AG04449 (cell line): ENCODE data around the gene MTMR12.

Experiments used
- CTCF ChIA-PET: fragments of 350-600 bp; formaldehyde crosslinking; extraction: SDS; loops from one replicate; lab custom pipeline; 2021; ENCODE audit warnings: antibody characterized with exemption; lab: Yijun Ruan, JAX
- POLR2A ChIA-PET: fragments of 400-600, 350-600 bp; formaldehyde crosslinking; extraction: SDS; loops from one replicate; lab custom pipeline; 2020; ENCODE audit warnings: antibody characterized with exemption, inconsistent platforms; lab: Yijun Ruan, JAX
- DNase-seq: peaks from one replicate; pipeline ENCODE4 v3.0.0-alpha.2; 2010; ENCODE audit warnings: low read depth, low spot score
- H3K4me3 ChIP-seq: 2 replicates; pipeline ENCODE4 v1.5.1; 2011; ENCODE audit warnings: low read depth, mild to moderate bottlenecking, control low read depth, low read length
- TF ChIP-seq, protein P1 (sequence below): IDR thresholded peaks from one replicate; pipeline ENCODE4 v1.5.1; 2011; ENCODE audit warnings: mild to moderate bottlenecking, moderate library complexity, low read length, control low read depth, inconsistent platforms; ENCODE audit not compliant: insufficient read depth; ENCODE audit errors: missing control alignments

Gene MTMR12

DNA sequence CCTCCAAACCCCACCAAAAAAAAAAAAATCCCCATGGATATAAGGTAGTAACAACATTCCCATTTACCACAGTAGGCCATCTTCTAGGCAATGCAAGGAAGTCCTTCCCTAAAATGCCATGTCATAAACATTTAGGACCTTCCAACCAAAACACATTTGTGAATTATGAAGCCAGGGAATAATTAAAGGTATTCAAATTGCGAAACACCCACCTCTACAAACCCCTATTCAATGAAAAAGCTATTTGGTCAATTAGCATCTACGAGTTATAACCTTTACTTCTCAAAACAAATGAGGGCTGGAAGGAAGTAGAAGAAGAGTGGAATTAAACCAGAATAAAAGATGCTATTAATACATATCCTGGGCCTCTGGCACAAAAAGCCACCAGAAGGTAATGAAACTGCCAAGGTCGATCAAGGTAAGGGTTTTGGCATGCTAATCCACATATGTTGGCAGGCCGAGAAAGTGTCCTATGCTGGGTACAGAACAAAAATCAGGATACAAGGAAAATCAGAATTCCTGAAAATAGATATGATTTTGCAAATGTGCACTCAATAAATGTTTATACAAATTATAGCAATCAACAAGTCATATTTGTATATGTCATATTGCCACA lies 47.7 kb downstream of the MTMR12 start:
- CTCF ChIA-PET = no interaction called here
- H3K4me3 ChIP-seq = no peak overlapping the region
- no peak for DNase-seq
- POLR2A ChIA-PET = no interaction called here
- TF ChIP-seq, protein P1, sequence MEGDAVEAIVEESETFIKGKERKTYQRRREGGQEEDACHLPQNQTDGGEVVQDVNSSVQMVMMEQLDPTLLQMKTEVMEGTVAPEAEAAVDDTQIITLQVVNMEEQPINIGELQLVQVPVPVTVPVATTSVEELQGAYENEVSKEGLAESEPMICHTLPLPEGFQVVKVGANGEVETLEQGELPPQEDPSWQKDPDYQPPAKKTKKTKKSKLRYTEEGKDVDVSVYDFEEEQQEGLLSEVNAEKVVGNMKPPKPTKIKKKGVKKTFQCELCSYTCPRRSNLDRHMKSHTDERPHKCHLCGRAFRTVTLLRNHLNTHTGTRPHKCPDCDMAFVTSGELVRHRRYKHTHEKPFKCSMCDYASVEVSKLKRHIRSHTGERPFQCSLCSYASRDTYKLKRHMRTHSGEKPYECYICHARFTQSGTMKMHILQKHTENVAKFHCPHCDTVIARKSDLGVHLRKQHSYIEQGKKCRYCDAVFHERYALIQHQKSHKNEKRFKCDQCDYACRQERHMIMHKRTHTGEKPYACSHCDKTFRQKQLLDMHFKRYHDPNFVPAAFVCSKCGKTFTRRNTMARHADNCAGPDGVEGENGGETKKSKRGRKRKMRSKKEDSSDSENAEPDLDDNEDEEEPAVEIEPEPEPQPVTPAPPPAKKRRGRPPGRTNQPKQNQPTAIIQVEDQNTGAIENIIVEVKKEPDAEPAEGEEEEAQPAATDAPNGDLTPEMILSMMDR = no peak

DNA sequence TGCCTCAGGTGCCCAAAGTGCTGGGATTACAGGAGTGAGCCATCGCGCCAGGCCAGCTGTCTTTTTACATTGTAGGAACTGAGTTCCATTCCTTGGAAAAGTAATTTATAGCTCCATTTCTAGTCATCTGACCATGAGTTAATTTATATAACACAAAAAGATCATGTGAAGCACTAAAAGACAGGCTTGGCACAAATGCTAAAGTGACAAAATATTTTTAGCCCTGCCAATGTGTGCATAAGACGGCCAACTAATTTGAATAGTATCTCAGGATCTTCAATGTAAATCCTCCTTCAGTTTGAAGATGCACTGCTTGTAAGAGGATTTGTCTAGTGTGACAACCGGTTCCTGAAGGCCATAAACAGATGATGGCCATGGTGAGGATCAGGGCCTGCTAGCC lies 49.1 kb downstream of the MTMR12 start:
- POLR2A ChIA-PET = interaction anchor here (0.6 kb wide), 1 partner anchor 335 kb away, joined by 3 read pairs; no protein-coding TSS in a partner anchor
- TF ChIP-seq, protein P1 = no peak
- CTCF ChIA-PET = interaction anchor here (1.3 to 1.5 kb wide), 2 partner anchors 11 to 66 kb away, joined by 3 read pairs; no protein-coding TSS in a partner anchor
- H3K4me3 ChIP-seq = no peak overlapping the region
- DNase-seq = no peak

DNA sequence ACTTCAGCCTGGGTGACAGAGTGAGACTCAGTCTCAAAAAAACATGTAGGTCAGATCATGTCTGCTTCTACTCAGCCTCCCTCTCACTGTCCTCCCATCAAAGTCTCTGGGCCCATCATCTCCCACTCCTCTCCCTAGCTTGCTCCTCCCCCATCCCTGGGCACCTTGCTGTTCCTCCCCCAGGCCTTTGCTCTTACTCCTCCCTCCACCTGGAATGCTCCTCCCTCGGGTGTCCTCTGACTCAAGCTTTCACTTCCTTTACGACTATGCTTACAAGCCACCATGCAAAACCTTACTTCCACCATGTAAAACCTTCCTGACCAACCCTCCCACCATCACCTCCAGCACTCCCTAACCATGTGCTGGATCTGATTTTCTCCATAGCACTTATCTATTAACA lies 51.5 kb downstream of the MTMR12 start:
- ChIA-PET CTCF (interaction anchor here (1.2 to 1.4 kb wide), 4 partner anchors 10 to 329 kb away, joined by 3 to 4 read pairs (median 4); no protein-coding TSS in a partner anchor), POLR2A (no interaction called here)
- no peak overlapping the region for H3K4me3 ChIP-seq
- TF ChIP-seq, protein P1 = no peak
- no peak for DNase-seq

DNA sequence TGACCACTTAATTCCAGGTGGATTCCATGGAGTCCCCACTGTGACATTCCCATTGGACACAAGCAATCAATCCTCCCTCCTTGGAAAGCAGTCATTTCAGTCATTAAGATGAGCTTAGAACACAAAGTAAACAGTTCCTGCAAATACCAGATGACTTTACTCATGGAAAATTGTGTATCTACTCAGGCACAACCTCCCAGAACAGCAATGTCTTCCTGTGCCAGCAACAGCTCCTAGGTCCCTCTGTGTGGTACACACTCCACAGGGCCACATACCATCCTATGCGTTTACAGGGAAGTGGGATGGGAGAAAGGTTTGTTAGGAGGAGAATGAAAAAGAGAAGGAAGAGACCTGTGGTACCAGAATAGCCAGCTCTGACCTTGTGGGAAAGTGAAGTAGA lies 53.7 kb downstream of the MTMR12 start:
- TF ChIP-seq, protein P1 = no peak
- ChIA-PET POLR2A (no interaction called here), CTCF (interaction anchor here (0.7 to 3.2 kb wide), 8 partner anchors 15 to 353 kb away, joined by 3 to 10 read pairs (median 3); no protein-coding TSS in a partner anchor)
- DNase-seq = no peak
- H3K4me3 ChIP-seq = no peak overlapping the region

DNA sequence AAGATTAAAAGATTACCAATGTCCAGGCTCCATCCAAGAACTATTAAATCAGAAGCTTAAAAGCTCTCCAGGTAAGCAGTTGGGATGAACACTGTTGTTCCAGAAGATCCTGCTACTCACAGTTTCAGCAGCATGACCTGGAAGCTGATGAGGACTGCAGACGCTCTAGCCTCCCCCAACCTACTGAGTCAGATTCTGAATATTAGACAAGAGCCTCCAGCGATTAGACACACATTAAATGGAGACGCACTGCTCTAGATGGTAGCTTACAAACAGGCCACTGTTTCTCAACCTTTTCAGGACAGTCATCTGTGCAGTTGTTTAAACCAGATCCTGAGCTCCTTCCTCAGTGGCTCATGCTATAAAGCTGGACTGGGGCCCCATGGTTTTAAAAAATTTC lies 54.3 kb downstream of the MTMR12 start:
- TF ChIP-seq, protein P1 = no peak
- CTCF ChIA-PET = interaction anchor here (0.7 to 3.2 kb wide), 7 partner anchors 14 to 71 kb away, joined by 3 to 10 read pairs (median 3); no protein-coding TSS in a partner anchor
- POLR2A ChIA-PET = no interaction called here
- DNase-seq = no peak
- H3K4me3 ChIP-seq = no peak overlapping the region

DNA sequence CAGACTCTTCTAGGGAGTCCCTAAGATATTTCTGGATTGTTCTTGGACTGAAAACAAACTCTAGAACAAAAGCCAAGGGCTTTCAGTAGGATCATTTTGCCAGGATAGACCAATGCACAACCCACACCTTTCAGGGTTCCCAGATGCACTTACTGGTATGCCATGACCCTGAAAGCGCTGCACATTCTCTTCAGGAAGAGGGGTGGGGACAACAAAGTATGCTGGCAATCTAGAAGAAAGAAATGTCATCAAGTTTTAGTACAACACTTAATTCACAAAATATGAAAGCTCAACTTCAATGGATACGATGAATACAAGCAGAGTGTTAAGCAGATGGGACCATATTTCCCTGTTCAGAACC lies 57.2 kb downstream of the MTMR12 start:
- TF ChIP-seq, protein P1 = no peak
- ChIA-PET POLR2A (no interaction called here), CTCF (interaction anchor here (2.6 kb wide), 1 partner anchor 23 kb away, joined by 10 read pairs; no protein-coding TSS in a partner anchor)
- no peak for DNase-seq
- H3K4me3 ChIP-seq = no peak overlapping the region
